Lung (tissue), 12 donors: ENCODE results near the gene DYSF. TPM values are rescaled to one million over a fixed set of nuclear protein-coding genes. Genes with fewer than 3 reads are reported as not detected.
A peak's percentile ranks its signal among the peaks of the same experiment; 100 is the strongest.

ENCODE experiments used
- ATAC-seq: fragments of 200-7000 bp; cut with Tn5 transposase; one replicate; pipeline ENCODE4 v1.9.1; 2020; ENCODE audit warnings: moderate number of reproducible peaks; ENCODE audit not compliant: insufficient read depth, low FRiP score
- DNase-seq, 3 donors: peaks; one replicate each; pipeline ENCODE4 v3.0.0-alpha.2; 2013 to 2017
- H3K27ac ChIP-seq, 2 donors: one replicate each; pipeline ENCODE4 v1.5.1; 2013; ENCODE audit warnings: mild to moderate bottlenecking in 2 of 2, moderate library complexity in 2 of 2, control low read depth in 1 of 2, inconsistent platforms in 1 of 2, low read depth in 1 of 2, low read length in 1 of 2
- H3K27me3 ChIP-seq, 3 donors: one replicate each; pipeline ENCODE4 v1.5.1; 2013; ENCODE audit warnings: low read length in 2 of 3; ENCODE audit not compliant: control insufficient read depth in 3 of 3, insufficient read depth in 3 of 3
- H3K36me3 ChIP-seq, 4 donors: one replicate each; pipeline ENCODE4 v1.5.1; 2013; ENCODE audit warnings: low read length in 4 of 4, mild to moderate bottlenecking in 1 of 4, moderate library complexity in 1 of 4; ENCODE audit not compliant: control insufficient read depth in 4 of 4, insufficient read depth in 4 of 4
- H3K4me1 ChIP-seq, 5 donors: one replicate each; pipeline ENCODE4 v1.5.1; 2013; ENCODE audit warnings: low read length in 5 of 5, mild to moderate bottlenecking in 2 of 5, moderate library complexity in 1 of 5; ENCODE audit not compliant: control insufficient read depth in 5 of 5, insufficient read depth in 5 of 5
- H3K4me3 ChIP-seq: one replicate; pipeline ENCODE4 v1.5.1; 2013; ENCODE audit warnings: mild to moderate bottlenecking, control low read depth, moderate library complexity
- H3K9ac ChIP-seq, 2 donors: one replicate each; pipeline ENCODE4 v1.5.1; 2013; ENCODE audit warnings: low read length in 2 of 2, control low read depth in 1 of 2; ENCODE audit not compliant: insufficient read depth in 1 of 2
- H3K9me3 ChIP-seq, 4 donors: one replicate each; pipeline ENCODE4 v1.5.1; 2013; ENCODE audit warnings: low read length in 3 of 4, mild to moderate bottlenecking in 1 of 4, moderate library complexity in 1 of 4; ENCODE audit not compliant: control insufficient read depth in 4 of 4, insufficient read depth in 3 of 4
- WGBS, 2 donors: extraction: QIAGEN DNeasy Blood & Tissue Kit; methylation state at CpG; one replicate each; pipeline ENCODE4 v1.1.7; 2013; 5-methylcytosine and 5-hydroxymethylcytosine counted together
- polyA plus RNA-seq, 2 donors: library from polyadenylated mRNA; stranded (reverse); fragments of 200-250 nt; gene quantifications; one replicate each; pipeline ENCODE4 v1.2.1, GENCODE V29; 2013
- total RNA-seq, 2 donors: library from RNA; depleted of rRNA in 1 of 2; stranded (reverse); fragments of >200 nt in 1 of 2; gene quantifications; one replicate each; pipeline ENCODE4 v1.2.1, GENCODE V29; 2014 to 2021
- TF ChIP-seq, protein P1 (sequence below): IDR thresholded peaks from 2 replicates; pipeline ENCODE4 v1.5.1; 2012; ENCODE audit warnings: mild to moderate bottlenecking; ENCODE audit errors: control extremely low read depth, extremely low read depth
- donor health status: control.
- donor health status: control.
- donor health status: Bipolar disorder and iron deficiency.
- donor health status: healthy.
- donor health status: DM: yes; HTN: yes; CAD: no.

Gene DYSF
- total and polyA plus RNA-seq, 4 donors: 12.9 to 56.2 (median 40.0) TPM

GRCh38 chr2:71689968-71690834 lies 236.8 kb downstream of the DYSF start:
- WGBS, 2 donors: 89 to 94% methylated on average over 21 of the region's 21 CpGs
- ATAC-seq: no peak
- no peaks in the 10 kb centered on the region for H3K9me3 ChIP-seq

GRCh38 chr2:71690876-71691475 lies 237.6 kb downstream of the DYSF start:
- no peak overlapping the region for H3K4me3 ChIP-seq
- H3K9me3 ChIP-seq: no peaks in the 10 kb centered on the region
- DNase-seq (no peak), ATAC-seq (no peak)
- WGBS, 2 donors: 79 to 81% methylated on average over 12 of the region's 12 CpGs
- H3K27me3 ChIP-seq: no peaks in the 10 kb centered on the region
- peaks cover 0 to 4% (median 0%) of the 10 kb centered on the region in 5 donors for H3K4me1 ChIP-seq
- no peak overlapping the region for H3K27ac ChIP-seq
- H3K9ac ChIP-seq: no peak overlapping the region
- TF ChIP-seq, protein P1, sequence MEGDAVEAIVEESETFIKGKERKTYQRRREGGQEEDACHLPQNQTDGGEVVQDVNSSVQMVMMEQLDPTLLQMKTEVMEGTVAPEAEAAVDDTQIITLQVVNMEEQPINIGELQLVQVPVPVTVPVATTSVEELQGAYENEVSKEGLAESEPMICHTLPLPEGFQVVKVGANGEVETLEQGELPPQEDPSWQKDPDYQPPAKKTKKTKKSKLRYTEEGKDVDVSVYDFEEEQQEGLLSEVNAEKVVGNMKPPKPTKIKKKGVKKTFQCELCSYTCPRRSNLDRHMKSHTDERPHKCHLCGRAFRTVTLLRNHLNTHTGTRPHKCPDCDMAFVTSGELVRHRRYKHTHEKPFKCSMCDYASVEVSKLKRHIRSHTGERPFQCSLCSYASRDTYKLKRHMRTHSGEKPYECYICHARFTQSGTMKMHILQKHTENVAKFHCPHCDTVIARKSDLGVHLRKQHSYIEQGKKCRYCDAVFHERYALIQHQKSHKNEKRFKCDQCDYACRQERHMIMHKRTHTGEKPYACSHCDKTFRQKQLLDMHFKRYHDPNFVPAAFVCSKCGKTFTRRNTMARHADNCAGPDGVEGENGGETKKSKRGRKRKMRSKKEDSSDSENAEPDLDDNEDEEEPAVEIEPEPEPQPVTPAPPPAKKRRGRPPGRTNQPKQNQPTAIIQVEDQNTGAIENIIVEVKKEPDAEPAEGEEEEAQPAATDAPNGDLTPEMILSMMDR: no peak
- peaks cover 0 to 2% (median 0%) of the 10 kb centered on the region in 4 donors for H3K36me3 ChIP-seq

More at GRCh38 chr2:71689968-71690834, 236.8 kb downstream of the DYSF start:
- Histone ChIP-seq H3K27me3 (no peaks in the 10 kb centered on the region), H3K36me3 (peaks cover 0 to 2% (median 0%) of the 10 kb centered on the region in 4 donors), H3K4me1 (peaks cover 0 to 4% (median 0%) of the 10 kb centered on the region in 5 donors), H3K27ac (no peak overlapping the region), H3K4me3 (no peak overlapping the region), H3K9ac (no peak overlapping the region)
- TF ChIP-seq, protein P1: no peak
- no peak for DNase-seq

DNA sequence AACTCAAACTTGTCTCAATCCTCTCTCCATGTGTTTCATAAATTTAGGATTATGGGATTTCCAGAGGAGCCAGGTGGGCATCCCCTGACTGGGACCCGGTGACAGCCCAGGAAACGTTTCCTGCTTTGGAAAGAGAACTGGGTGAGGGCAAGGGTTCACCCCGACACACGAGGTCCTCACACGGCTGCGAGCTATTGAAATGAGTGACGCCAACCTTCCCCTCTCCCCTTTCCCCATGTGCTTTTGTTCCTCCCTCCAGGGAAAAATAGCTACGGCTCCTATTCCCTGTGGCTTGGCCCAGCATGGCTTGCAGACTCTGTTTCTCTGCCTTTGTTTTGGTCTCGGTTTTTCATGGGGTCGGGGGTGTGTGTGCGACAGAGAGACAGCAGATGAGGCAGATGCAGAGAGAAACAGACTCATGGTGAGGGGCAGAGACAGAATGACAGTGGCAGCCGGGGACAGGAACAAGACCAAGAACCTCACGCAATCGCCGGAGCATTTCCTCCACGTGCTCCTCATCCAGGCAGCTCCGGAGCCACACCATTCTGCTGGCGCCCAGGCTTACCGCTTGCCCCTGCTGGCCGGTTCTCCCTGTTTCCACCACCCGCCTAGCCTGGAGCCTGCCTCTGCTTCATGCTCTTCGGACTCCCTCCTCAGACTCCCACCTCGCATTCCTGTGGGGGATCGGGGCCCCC lies 238.5 kb downstream of the DYSF start:
- TF ChIP-seq, protein P1: no peak
- peaks cover 0 to 2% (median 0%) of the 10 kb centered on the region in 4 donors for H3K36me3 ChIP-seq
- no peak for ATAC-seq
- no peaks in the 10 kb centered on the region for H3K9me3 ChIP-seq
- no peak overlapping the region for H3K9ac ChIP-seq
- no peaks in the 10 kb centered on the region for H3K27me3 ChIP-seq
- H3K27ac ChIP-seq: no peak overlapping the region
- DNase-seq: peak in 2 of 3 donors; percentile 30 to 32
- WGBS, 2 donors: 55 to 56% methylated on average over 24 of the region's 24 CpGs
- no peak overlapping the region for H3K4me3 ChIP-seq
- H3K4me1 ChIP-seq: peaks cover 0 to 7% (median 0%) of the 10 kb centered on the region in 5 donors
